H1 (cell line): ENCODE results near the gene DMXL2. TPM values are rescaled to one million over a fixed set of nuclear protein-coding genes. Genes with fewer than 3 reads are reported as not detected.

Experiments
- SRF ChIP-seq: IDR thresholded peaks from 2 replicates; pipeline ENCODE4 v1.6.1; 2011; ENCODE audit warnings: mild to moderate bottlenecking, low read depth, low read length, moderate library complexity
- polyA plus RNA-seq, 7 experiments: library from polyadenylated mRNA; depleted of rRNA in 3 of 7; stranded (reverse) in 5 of 7; unstranded in 2 of 7; fragments of >200 nt in 5 of 7; fragments of 200-250 nt in 2 of 7; gene quantifications; 1 replicate in 5 of 7; 2 replicates in 1 of 7; 4 replicates in 1 of 7; pipeline versions ENCODE4 v1.2.1 to v1.2.3, GENCODE V29; 2011 to 2013; ENCODE audit warnings: missing spikeins in 2 of 7, mixed read lengths in 2 of 7
- total RNA-seq: library from RNA; stranded (reverse); fragmentation: NEBNext Ultra II Directional; extraction: Animal tissue kit (Norgen Biotek cat#: 25700); gene quantifications from 2 replicates; pipeline ENCODE4 v1.2.1, GENCODE V29; 2021

DMXL2 gene
- total and polyA plus RNA-seq, 2 of the 8 experiments (the other 6 are each of a cell fraction or from before 2014, with no cell fraction given): 9.5 to 10.6 TPM

DNA sequence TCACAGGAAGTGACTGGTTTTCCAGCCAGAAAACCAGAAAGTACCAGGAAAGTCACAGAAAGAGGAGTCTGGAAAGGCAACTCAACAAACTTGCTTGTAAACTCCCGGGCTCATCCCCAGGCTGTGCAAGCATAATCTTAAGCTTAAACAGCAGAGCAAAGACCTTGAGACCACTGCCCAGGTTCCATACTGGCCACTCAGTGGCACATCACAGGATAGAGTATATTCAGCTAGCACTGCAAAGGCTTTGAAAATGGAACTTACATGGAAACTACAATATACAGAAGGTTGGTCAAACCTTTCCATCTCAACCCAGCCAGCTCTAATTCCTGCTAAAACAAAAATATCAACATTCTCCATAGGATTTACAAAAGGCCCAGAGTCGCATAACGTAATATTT is 20.1 kb downstream of the DMXL2 start (continued):
- TF ChIP-seq SRF: no peak
